Psoas muscle (tissue), 8 donors: Measurements from ENCODE around the gene CHST1. TPM values are rescaled to one million over a fixed set of nuclear protein-coding genes. Genes with fewer than 3 reads are reported as not detected.

Source experiments
- ATAC-seq, 4 donors: fragments of 200-7000 bp; cut with Tn5 transposase; one replicate each; pipeline ENCODE4 v1.9.1; 2020; ENCODE audit warnings: moderate library complexity in 3 of 4, mild to moderate bottlenecking in 2 of 4
- DNase-seq, 2 donors: peaks; one replicate each; pipeline ENCODE4 v3.0.0-alpha.2; 2020
- H3K27ac ChIP-seq: fragments of 200-600 bp; one replicate; pipeline ENCODE4 v1.8.0; 2022
- H3K27me3 ChIP-seq, 3 donors: fragments of 200-600 bp in 1 of 3; one replicate each; pipeline versions ENCODE4 v1.6.1 to v1.8.0; 2013 to 2022; ENCODE audit warnings: low read length in 2 of 3, mild to moderate bottlenecking in 2 of 3, moderate library complexity in 1 of 3; ENCODE audit not compliant: insufficient read depth in 3 of 3
- H3K36me3 ChIP-seq, 2 donors: fragments of 200-600 bp in 1 of 2; one replicate each; pipeline versions ENCODE4 v1.6.1 to v1.8.0; 2013 to 2022; ENCODE audit warnings: low read depth in 1 of 2, mild to moderate bottlenecking in 1 of 2, moderate library complexity in 1 of 2; ENCODE audit not compliant: insufficient read depth in 1 of 2
- H3K4me1 ChIP-seq: fragments of 200-600 bp; one replicate; pipeline ENCODE4 v1.8.0; 2022
- H3K4me3 ChIP-seq: fragments of 200-600 bp; one replicate; pipeline ENCODE4 v1.8.0; 2022; ENCODE audit warnings: mild to moderate bottlenecking
- H3K9me3 ChIP-seq: fragments of 200-600 bp; one replicate; pipeline ENCODE4 v1.8.0; 2022
- WGBS, 3 donors: extraction: QIAGEN DNeasy Blood & Tissue Kit; methylation state at CpG; one replicate each; pipeline versions ENCODE4 v1.1.6 to v1.1.7; 2013; 5-methylcytosine and 5-hydroxymethylcytosine counted together
- intact Hi-C, 2 donors: fragments of 100-400 bp; cut with DNase I; formaldehyde crosslinking; loops; one replicate each; pipeline versions ENCODE4 v1.11.0 to v1.14.2; 2022
- polyA plus RNA-seq, 3 donors: library from polyadenylated mRNA; stranded (reverse); fragments of 200-250 nt; gene quantifications; one replicate each; pipeline ENCODE4 v1.2.3, GENCODE V29; 2013
- total RNA-seq, 4 donors: library from RNA; stranded (reverse); fragmentation: NEBNext Ultra II Directional in 2 of 4; extraction: Animal tissue kit (Norgen Biotek cat#: 25700) in 2 of 4; gene quantifications; one replicate each; pipeline versions ENCODE4 v1.2.1 to v1.2.4, GENCODE V29; 2021 to 2023
- TF ChIP-seq, protein P1 (sequence below): fragments of 200-600 bp; IDR thresholded peaks from one replicate; pipeline ENCODE4 v1.8.0; 2022; ENCODE audit warnings: antibody characterized with exemption
- donor health status: healthy with polysubstance abuse.
- donor health status: DM: no; HTN: no; CAD: no; lungs with moderate emphysema.
- donor health status: Bipolar disorder and iron deficiency.
- donor health status: healthy.
- donor health status: DM: yes; HTN: yes; CAD: no.
- donor health status: DM: no; HTN: no; CAD: no.
- donor health status: DM: no; HTN: no; CAD: no.
- donor health status: DM: yes; HTN: yes; CAD: no.

The CHST1 gene
- total and polyA plus RNA-seq, 7 donors: 1.2 to 21.4 (median 5.8) TPM

GRCh38 chr11:45662096-45662664 lies 3.2 kb downstream of the CHST1 start:
- 32 to 47% (median 35%) methylated on average over 5 of the region's 5 CpGs for WGBS, 3 donors
- DNase-seq: no peak
- Histone ChIP-seq H3K27me3 (peaks cover 0 to 65% (median 9%) of the 10 kb centered on the region in 3 donors), H3K27ac (no peak overlapping the region), H3K9me3 (no peaks in the 10 kb centered on the region), H3K4me1 (peaks cover 15% of the 10 kb centered on the region), H3K36me3 (no peaks in the 10 kb centered on the region), H3K4me3 (no peak overlapping the region)
- intact Hi-C loops: no loop called here
- no peak for ATAC-seq
- TF ChIP-seq, protein P1, sequence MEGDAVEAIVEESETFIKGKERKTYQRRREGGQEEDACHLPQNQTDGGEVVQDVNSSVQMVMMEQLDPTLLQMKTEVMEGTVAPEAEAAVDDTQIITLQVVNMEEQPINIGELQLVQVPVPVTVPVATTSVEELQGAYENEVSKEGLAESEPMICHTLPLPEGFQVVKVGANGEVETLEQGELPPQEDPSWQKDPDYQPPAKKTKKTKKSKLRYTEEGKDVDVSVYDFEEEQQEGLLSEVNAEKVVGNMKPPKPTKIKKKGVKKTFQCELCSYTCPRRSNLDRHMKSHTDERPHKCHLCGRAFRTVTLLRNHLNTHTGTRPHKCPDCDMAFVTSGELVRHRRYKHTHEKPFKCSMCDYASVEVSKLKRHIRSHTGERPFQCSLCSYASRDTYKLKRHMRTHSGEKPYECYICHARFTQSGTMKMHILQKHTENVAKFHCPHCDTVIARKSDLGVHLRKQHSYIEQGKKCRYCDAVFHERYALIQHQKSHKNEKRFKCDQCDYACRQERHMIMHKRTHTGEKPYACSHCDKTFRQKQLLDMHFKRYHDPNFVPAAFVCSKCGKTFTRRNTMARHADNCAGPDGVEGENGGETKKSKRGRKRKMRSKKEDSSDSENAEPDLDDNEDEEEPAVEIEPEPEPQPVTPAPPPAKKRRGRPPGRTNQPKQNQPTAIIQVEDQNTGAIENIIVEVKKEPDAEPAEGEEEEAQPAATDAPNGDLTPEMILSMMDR: no peak

DNA sequence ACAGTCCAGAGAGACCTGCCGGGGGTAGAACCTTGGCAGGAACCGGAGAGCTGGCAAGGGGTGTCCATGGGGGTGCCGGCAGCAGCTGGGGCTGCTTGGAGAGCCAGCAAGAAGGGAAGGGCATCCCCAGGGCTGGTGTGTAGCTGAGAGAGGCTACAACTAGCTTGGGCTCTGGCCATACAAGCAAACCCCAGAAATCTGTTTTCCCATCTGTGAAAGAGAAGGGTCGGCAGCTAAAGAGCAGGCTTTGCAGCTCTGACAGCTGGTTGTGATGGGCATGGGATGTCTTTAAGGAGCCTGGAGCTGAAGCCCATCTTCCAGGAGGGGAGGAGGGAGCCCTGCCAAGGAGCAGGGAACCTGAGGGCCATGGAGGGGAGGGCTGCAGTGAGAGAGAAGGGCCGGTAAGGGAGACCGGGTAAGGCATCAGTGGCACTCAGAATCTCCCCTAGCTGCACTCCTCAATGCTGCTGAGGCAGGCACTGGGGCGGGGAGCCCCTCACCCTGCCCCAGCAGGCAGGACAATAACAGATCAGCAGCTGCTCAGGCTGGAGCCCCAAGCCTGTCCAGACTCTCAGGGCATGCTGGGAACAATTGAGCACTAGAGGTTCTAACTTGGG lies 3.9 kb downstream of the CHST1 start:
- DNase-seq: no peak
- Histone ChIP-seq H3K9me3 (no peaks in the 10 kb centered on the region), H3K27me3 (peaks cover 0 to 61% (median 9%) of the 10 kb centered on the region in 3 donors), H3K4me3 (no peak overlapping the region), H3K27ac (no peak overlapping the region), H3K36me3 (no peaks in the 10 kb centered on the region), H3K4me1 (peaks cover 15% of the 10 kb centered on the region)
- no peak for ATAC-seq
- TF ChIP-seq, protein P1: no peak
- intact Hi-C loops: no loop called here
- WGBS, 3 donors: 34 to 37% (median 34%) methylated on average over 7 of the region's 7 CpGs

- no peak overlapping the region for H3K27ac ChIP-seq
- DNase-seq (no peak), ATAC-seq (no peak)
- H3K4me1 ChIP-seq: peaks cover 14% of the 10 kb centered on the region
- intact Hi-C loops: no loop called here
- WGBS, 3 donors: 48 to 53% (median 52%) methylated on average over 12 of the region's 12 CpGs
- H3K9me3 ChIP-seq: no peaks in the 10 kb centered on the region
- H3K27me3 ChIP-seq: peaks cover 0 to 61% (median 9%) of the 10 kb centered on the region in 3 donors
- TF ChIP-seq, protein P1: no peak
- H3K36me3 ChIP-seq: no peaks in the 10 kb centered on the region
- H3K4me3 ChIP-seq: no peak overlapping the region
These were observed 4.5 kb downstream of the CHST1 start for GRCh38 chr11:45660729-45661438.

GRCh38 chr11:45659818-45660160 lies 5.6 kb downstream of the CHST1 start:
- Histone ChIP-seq H3K9me3 (no peaks in the 10 kb centered on the region), H3K27me3 (peaks cover 0 to 58% (median 8%) of the 10 kb centered on the region in 3 donors), H3K36me3 (no peaks in the 10 kb centered on the region), H3K27ac (no peak overlapping the region), H3K4me3 (no peak overlapping the region), H3K4me1 (peaks cover 20% of the 10 kb centered on the region)
- ATAC-seq (no peak), DNase-seq (no peak)
- 78 to 86% (median 78%) methylated on average over 4 of the region's 4 CpGs for WGBS, 3 donors
- intact Hi-C loops: loop anchor here in 1 of 2 donors (10.0 kb wide), 1 partner anchor 285 kb away; no protein-coding TSS in a partner anchor
- TF ChIP-seq, protein P1: no peak
